PC-3 (cell line): Measurements from ENCODE around the gene LRWD1. TPM values are rescaled to one million over a fixed set of nuclear protein-coding genes. Genes with fewer than 3 reads are reported as not detected.
"Not testable (repeated sequence)": the region's sequence is repeated elsewhere in the genome, so short reads cannot be mapped to it uniquely, and the experiment has no call there.

ENCODE experiments used
- ATAC-seq: fragments of 200-7000 bp; cut with Tn5 transposase; 2 replicates; pipeline ENCODE4 v1.9.1; 2020; ENCODE audit warnings: mild to moderate bottlenecking, moderate library complexity
- BruUV-seq: library from RNA; stranded (reverse); fragments of 400-500 nt; replicated peaks from 2 replicates; lab custom pipeline; 2021; lab: Mats Ljungman, UMichigan
- CTCF ChIA-PET: fragments of 300-600 bp; sonication (Branson Sonifier 250); formaldehyde crosslinking; loops from one replicate; lab custom pipeline; 2022; ENCODE audit warnings: antibody characterized with exemption; lab: Charles Lee
- POLR2A ChIA-PET: fragments of 300-600 bp; sonication (Branson Sonifier 250); formaldehyde crosslinking; loops from one replicate; lab custom pipeline; 2022; ENCODE audit warnings: antibody characterized with exemption; ENCODE audit not compliant: unreplicated experiment; lab: Charles Lee
- DNase-seq: peaks from one replicate; pipeline ENCODE4 v3.0.0-alpha.2; 2015
- H2AFZ ChIP-seq: fragments of 300-600 bp; sonication (generic); 2 replicates; pipeline ENCODE4 v1.6.0; 2016; ENCODE audit warnings: antibody characterized with exemption, low read length
- H3F3A ChIP-seq: fragments of 300-600 bp; sonication (generic); one replicate; pipeline ENCODE4 v1.6.0; 2017; ENCODE audit warnings: antibody characterized with exemption, low read length, control low read depth, mild to moderate bottlenecking; ENCODE audit not compliant: unreplicated experiment
- H3K27ac ChIP-seq: fragments of 300-600 bp; sonication (generic); 2 replicates; pipeline ENCODE4 v1.5.1; 2016; ENCODE audit warnings: mild to moderate bottlenecking, low read length
- H3K27me3 ChIP-seq: fragments of 300-600 bp; sonication (generic); 2 replicates; pipeline ENCODE4 v1.6.1; 2016; ENCODE audit warnings: low read length, mixed read lengths
- H3K36me3 ChIP-seq: fragments of 300-600 bp; sonication (generic); 2 replicates; pipeline ENCODE4 v1.6.1; 2016; ENCODE audit warnings: low read depth, mixed run types, low read length, mixed read lengths
- H3K4me1 ChIP-seq: fragments of 300-600 bp; sonication (generic); 2 replicates; pipeline ENCODE4 v1.5.1; 2016; ENCODE audit warnings: low read length; ENCODE audit not compliant: insufficient read depth
- H3K4me2 ChIP-seq: fragments of 300-600 bp; sonication (generic); 2 replicates; pipeline ENCODE4 v1.6.0; 2016; ENCODE audit warnings: low read length
- H3K4me3 ChIP-seq: fragments of 300-600 bp; sonication (generic); 2 replicates; pipeline ENCODE4 v1.5.1; 2016; ENCODE audit warnings: mild to moderate bottlenecking, low read length, mixed read lengths
- H3K79me2 ChIP-seq: fragments of 300-600 bp; sonication (generic); 2 replicates; pipeline ENCODE4 v1.6.1; 2017; ENCODE audit warnings: low read length, mixed read lengths
- H3K9ac ChIP-seq: fragments of 300-600 bp; sonication (generic); 2 replicates; pipeline ENCODE4 v1.6.0; 2016; ENCODE audit warnings: mild to moderate bottlenecking, low read length
- H3K9me2 ChIP-seq: fragments of 300-600 bp; sonication (generic); replicated peaks from 2 replicates; pipeline ENCODE4 v1.6.1; 2016; ENCODE audit warnings: mixed run types, low read length, mixed read lengths
- H3K9me3 ChIP-seq: fragments of 300-600 bp; sonication (generic); 2 replicates; pipeline ENCODE4 v1.6.1; 2016; ENCODE audit warnings: low read length, mixed read lengths
- H4K20me1 ChIP-seq: fragments of 300-600 bp; sonication (generic); 2 replicates; pipeline ENCODE4 v1.6.1; 2016; ENCODE audit warnings: low read length, mixed read lengths
- intact Hi-C: fragments of 100-400 bp; cut with micrococcal nuclease; formaldehyde crosslinking; loops from 2 replicates; pipeline ENCODE4 v1.9.0; 2023
- total RNA-seq: library from RNA; depleted of rRNA; stranded (reverse); fragments of >200 nt; gene quantifications from 2 replicates; pipeline ENCODE4 v1.2.3, GENCODE V29; 2014

Gene LRWD1
- total RNA-seq, 1 experiment from 2014 or later = 41.8 TPM

DNA sequence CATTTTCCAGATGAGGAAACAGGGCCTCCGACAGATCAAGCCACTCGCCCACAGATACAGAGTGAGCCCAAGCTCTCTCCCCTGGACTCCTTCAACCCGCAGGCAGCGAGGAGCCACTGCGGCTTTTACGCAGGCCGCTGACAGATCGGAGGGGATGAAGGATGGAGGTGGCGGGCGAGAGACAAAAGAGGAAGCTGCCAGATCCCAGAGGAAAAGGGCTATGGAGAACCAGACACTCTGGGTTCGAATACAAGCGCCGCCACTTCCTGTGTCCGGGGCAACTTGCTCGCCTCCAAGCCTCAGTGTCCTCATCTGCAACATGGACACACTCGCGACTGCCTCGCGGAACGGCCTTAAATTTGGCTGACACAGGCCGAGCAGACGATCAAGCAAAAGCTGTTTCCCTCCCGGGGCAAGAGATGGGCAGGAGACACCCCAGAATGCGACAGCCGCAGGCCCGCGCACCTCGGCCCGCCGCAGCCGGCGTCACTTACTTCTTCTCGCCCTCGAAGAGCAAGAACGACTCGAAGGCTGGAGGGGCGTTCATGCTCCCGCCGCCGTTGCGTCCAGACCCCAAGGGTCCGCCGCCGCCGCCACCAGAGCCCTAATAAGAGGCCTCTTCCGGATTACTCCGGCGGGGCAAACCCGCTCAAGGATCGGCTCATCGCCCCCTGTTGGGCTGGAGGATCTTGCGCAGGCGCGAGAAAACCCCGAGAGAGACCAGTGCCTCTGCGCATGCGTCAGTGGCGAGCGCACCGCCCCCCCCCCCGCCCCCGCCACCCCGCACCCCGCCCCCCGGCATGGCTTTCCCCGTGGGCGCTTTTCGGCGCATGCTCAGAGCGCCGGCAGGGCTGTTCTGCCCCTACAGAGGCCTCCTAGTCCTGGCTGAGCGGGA is 13.8 kb downstream of the LRWD1 start, which contains the start of gene POLR2J:
Gene POLR2J, minus strand, starts transcription at position 609 of the 895 bp plus-strand sequence. Its CDS starts 62 bp downstream, at position 547.
- H3K27ac ChIP-seq, H3K27me3 ChIP-seq, H3K36me3 ChIP-seq, H3K9ac ChIP-seq, H3F3A ChIP-seq, H3K4me2 ChIP-seq, H4K20me1 ChIP-seq, H3K9me3 ChIP-seq, POLR2A ChIA-PET, H2AFZ ChIP-seq, CTCF ChIA-PET, H3K4me1 ChIP-seq, H3K9me2 ChIP-seq, H3K79me2 ChIP-seq, intact Hi-C loops: not testable (repeated sequence)
- BruUV-seq = TSS peak; percentile 83
- DNase-seq = peak; percentile 32
- peak within 1 kb of the TSS; percentile 53 for H3K4me3 ChIP-seq
- ATAC-seq = peak; percentile 83

DNA sequence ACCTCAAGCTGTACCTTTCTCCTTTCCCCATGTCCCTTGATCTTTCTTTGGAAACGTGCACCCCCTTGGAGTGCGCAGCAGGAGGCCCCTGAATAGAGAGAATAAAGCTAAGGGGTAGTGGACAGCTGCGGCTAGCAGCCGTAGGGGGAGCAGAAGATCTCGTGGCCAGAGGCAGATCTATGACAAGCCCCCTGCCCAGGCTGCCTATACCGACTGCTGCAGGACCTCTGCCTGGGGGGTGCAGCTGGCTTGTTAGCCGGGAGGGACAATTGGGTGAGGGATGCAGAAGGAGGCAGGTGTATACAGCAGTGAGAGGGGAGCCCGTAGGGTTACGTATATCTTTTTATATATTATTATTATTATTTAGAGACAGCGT is 14.4 kb downstream of the LRWD1 start:
- POLR2A ChIA-PET, H3K79me2 ChIP-seq, intact Hi-C loops, H3K9me3 ChIP-seq, CTCF ChIA-PET, H3K4me3 ChIP-seq, H3F3A ChIP-seq, H3K27me3 ChIP-seq, BruUV-seq, H4K20me1 ChIP-seq, H3K4me2 ChIP-seq, H3K9ac ChIP-seq, H3K4me1 ChIP-seq, H3K36me3 ChIP-seq, H3K9me2 ChIP-seq, H3K27ac ChIP-seq, H2AFZ ChIP-seq, DNase-seq: not testable (repeated sequence)
- peak; percentile 2; the same call in 1 of the 2 replicates for ATAC-seq

DNA sequence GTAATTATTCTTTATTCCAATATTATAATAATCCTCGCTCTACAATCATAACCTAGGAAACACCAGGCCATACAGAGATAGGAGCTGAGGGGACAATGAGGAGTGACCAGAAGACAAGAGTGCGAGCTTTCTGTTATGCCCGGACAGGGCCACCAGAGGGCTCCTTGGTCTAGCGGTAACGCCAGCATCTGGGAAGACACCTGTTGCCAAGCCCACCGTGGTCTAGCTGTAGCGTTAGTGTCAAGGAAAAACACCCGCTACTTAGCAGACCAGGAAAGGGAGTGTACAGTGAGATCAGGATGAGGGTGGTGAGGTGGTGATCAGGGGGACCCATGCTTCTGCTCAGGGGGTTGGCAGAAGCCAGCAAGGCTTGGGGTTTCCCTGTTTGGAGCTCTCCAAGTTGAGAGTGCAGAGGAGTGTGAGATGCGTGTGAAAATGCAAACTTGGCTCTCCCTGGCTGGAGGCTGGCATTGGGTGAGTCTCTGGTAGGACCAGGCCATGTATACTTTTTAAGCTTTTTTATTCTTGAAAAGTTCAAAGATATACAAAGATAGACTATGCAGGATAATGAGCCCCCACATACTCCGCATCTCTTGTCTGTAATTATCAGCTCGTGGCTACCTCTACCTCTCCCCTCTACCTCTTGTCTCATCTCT is 15.3 kb downstream of the LRWD1 start:
- POLR2A ChIA-PET, BruUV-seq, H3K27ac ChIP-seq, H3K9ac ChIP-seq, H2AFZ ChIP-seq, H3K4me1 ChIP-seq, H3K4me2 ChIP-seq, H3K36me3 ChIP-seq, intact Hi-C loops, H3K9me2 ChIP-seq, H3K9me3 ChIP-seq, H3F3A ChIP-seq, H4K20me1 ChIP-seq, DNase-seq, H3K27me3 ChIP-seq, H3K4me3 ChIP-seq, H3K79me2 ChIP-seq: not testable (repeated sequence)
- ATAC-seq = peak; percentile 18; the same call in 1 of the 2 replicates
- CTCF ChIA-PET = interaction anchor here (1.2 kb wide), 1 partner anchor 192 kb away, joined by 7 read pairs; no protein-coding TSS in a partner anchor

DNA sequence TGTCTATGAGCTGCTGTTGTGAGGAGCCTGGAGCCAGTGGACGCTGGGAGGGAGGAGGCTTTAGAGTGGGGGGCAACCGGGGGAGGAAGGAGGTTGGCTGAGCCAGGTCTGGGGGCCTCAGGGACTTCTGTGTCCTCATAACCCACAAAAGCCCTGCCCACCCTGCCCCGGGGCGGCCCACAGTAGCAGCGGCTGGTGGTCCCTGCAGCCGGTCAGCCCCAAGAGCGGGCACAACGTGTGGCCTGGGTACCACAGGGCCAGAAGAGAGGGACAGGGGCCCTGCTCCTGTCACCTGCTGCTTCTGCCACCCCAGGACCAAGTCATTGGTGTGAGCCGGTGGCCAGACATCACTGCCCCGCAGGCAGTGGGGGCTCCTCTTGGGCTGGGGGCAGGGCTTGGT is 17.2 kb downstream of the LRWD1 start:
- H4K20me1 ChIP-seq, CTCF ChIA-PET, ATAC-seq, H3K4me3 ChIP-seq, H3F3A ChIP-seq, H3K27ac ChIP-seq, H3K9ac ChIP-seq, H3K4me2 ChIP-seq, H3K36me3 ChIP-seq, H2AFZ ChIP-seq, H3K9me2 ChIP-seq, H3K4me1 ChIP-seq, POLR2A ChIA-PET, H3K9me3 ChIP-seq, H3K79me2 ChIP-seq, intact Hi-C loops, DNase-seq, H3K27me3 ChIP-seq, BruUV-seq: not testable (repeated sequence)

GRCh38 chr7:102484317-102484716 is 19.5 kb downstream of the LRWD1 start:
- intact Hi-C loops, H3K36me3 ChIP-seq: not testable (repeated sequence)

DNA sequence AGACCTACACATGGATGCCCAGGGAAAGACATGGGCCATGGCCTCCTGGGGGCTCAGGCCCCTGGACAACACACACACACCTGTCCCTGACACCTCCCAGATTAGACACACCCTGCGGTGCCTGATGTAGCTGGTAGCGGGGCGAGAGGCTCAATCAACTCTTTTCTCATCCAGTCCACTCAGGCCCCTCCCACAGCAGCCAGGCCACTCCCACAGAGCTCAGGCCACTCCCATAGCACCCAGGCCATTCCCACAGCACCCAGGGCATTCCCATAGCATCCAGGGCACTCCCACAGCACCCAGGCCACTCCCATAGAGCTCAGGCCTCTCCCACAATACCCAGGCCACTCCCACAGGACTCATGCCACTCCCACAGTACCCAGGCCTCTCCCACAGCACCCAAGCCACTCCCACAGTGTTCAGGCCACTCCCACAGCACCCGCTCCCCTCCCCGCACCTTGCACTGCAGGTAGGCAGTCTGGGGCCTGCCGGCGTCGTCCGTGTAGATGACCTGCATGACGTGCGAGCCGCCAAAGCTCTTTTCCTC is 25.8 kb downstream of the LRWD1 start:
- CTCF ChIA-PET, H3K36me3 ChIP-seq, BruUV-seq, DNase-seq, H3K4me1 ChIP-seq, intact Hi-C loops, H3K9me3 ChIP-seq, H3K9me2 ChIP-seq, H3K79me2 ChIP-seq, H3K9ac ChIP-seq, POLR2A ChIA-PET, H3K4me3 ChIP-seq, H4K20me1 ChIP-seq, H2AFZ ChIP-seq, H3K27ac ChIP-seq, H3F3A ChIP-seq, H3K27me3 ChIP-seq, H3K4me2 ChIP-seq: not testable (repeated sequence)
- ATAC-seq = peak; percentile 84

More at GRCh38 chr7:102484317-102484716, 19.5 kb downstream of the LRWD1 start:
- ATAC-seq = peak; percentile 60
- H3K9me2 ChIP-seq, BruUV-seq, H3K4me3 ChIP-seq, H3F3A ChIP-seq, CTCF ChIA-PET, H3K79me2 ChIP-seq, H3K27me3 ChIP-seq, H4K20me1 ChIP-seq, H3K27ac ChIP-seq, H3K9ac ChIP-seq, DNase-seq, H3K9me3 ChIP-seq, POLR2A ChIA-PET, H3K4me2 ChIP-seq, H2AFZ ChIP-seq, H3K4me1 ChIP-seq: not testable (repeated sequence)
